Measurements from ENCODE around the gene TOPORS.

TOPORS gene

DNA sequence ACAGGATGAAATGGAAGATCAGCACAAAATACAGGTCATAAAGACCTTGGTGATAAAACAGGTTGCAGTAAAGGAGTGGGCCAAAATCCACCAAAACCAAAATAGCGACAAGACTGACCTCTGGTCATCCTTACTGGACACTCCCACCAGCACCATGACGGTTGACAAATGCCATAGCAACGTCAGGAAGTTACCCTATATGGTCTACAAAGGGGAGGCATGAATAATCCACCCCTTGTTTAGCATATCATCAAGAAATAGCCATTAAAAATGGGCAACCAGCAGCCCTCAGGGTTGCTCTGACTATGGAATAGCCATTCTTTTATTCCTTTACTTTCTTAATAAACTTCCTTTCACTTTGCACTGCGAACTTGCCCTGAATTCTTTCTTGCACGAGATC lies 26.6 kb upstream of the TOPORS start:
- peaks cover 3% of the 10 kb centered on the region for H3K36me3 Mint-ChIP-seq (ENCODE audit: insufficient read depth)
- H3K4me3 Mint-ChIP-seq, result no peak overlapping the region
- peaks cover 22 to 24% of the 10 kb centered on the region in 2 donors for H3K27me3 Mint-ChIP-seq
- H3K27ac Mint-ChIP-seq, result no peak overlapping the region
- DNase-seq, result no peak
- no peaks in the 10 kb centered on the region for H3K4me1 Mint-ChIP-seq (ENCODE audit: low read depth in 2 of 2)
- H3K9me3 Mint-ChIP-seq, result no peaks in the 10 kb centered on the region
- no peak for ATAC-seq (replicated peaks)

DNA sequence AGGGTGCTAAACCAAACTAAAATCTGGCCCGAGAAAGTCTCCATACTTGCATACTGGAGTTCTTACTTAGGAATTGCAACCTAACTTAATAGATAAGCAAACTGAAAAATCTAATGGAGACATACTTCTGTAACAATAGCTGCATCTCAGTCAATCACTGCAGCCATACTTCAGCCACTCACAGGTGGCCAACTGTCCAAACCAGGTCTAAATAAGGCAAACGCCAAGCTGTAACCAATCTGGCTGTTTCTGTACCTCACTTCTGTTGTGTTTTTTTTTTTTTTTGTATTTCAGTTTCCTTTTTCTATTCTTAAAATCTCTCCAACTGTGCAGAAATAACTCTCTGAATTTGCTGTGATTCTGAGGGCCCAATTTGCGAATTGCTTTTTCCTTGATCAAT lies 24.9 kb upstream of the TOPORS start:
- no peak overlapping the region for H3K27ac Mint-ChIP-seq
- H3K9me3 Mint-ChIP-seq, result no peaks in the 10 kb centered on the region
- H3K36me3 Mint-ChIP-seq (ENCODE audit: insufficient read depth), result peaks cover 13% of the 10 kb centered on the region
- H3K4me3 Mint-ChIP-seq, result no peak overlapping the region
- DNase-seq, result no peak
- peaks cover 22 to 24% of the 10 kb centered on the region in 2 donors for H3K27me3 Mint-ChIP-seq
- no peak for ATAC-seq (replicated peaks)
- H3K4me1 Mint-ChIP-seq (ENCODE audit: low read depth in 2 of 2), result peaks cover 7 to 13% of the 10 kb centered on the region in 2 donors

DNA sequence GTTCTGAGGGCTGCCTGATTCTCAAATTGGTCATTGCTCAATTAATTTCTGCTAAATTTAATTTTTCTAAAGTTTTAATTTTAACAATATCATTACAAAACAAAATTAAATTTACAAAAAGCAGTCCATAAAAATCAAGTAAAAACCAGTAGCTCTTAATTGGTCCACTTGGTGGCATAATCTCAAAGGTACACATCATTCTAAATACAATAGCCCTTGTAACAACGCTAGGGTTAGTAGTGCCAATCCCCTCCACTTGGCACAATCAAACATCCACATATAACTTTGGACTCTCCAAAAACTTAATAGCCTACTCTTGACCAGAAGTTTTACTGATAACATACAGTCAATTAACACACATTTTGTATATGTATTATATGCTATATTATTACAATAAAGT lies 22.5 kb upstream of the TOPORS start:
- DNase-seq (no peak), ATAC-seq (replicated peaks) (no peak)
- H3K4me3 Mint-ChIP-seq, result no peak overlapping the region
- H3K27ac Mint-ChIP-seq, result no peak overlapping the region
- H3K9me3 Mint-ChIP-seq, result no peaks in the 10 kb centered on the region
- peaks cover 18 to 28% of the 10 kb centered on the region in 2 donors for H3K4me1 Mint-ChIP-seq (ENCODE audit: low read depth in 2 of 2)
- peaks cover 18% of the 10 kb centered on the region for H3K36me3 Mint-ChIP-seq (ENCODE audit: insufficient read depth)
- H3K27me3 Mint-ChIP-seq, result peaks cover 9 to 15% of the 10 kb centered on the region in 2 donors

DNA sequence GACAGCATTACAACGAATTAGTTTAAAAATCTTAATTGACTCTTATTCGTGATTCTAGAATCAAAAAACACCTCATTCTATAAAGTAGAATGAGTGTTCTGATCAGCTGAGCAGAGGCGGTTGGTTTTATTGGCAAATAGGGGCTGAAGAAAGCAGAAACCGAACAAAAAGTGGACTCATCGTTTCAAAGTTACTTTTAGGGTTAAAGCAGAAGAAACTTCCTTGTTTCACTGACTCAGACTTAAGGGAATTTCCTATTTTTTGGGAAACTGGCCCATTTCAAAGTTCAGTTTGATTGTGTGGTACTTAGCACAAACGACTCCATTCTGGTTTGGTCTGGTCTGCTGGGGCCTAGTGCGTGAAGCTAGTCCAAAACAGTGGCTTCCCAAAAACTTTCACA lies 21.4 kb upstream of the TOPORS start:
- H3K27me3 Mint-ChIP-seq, result peaks cover 0 to 10% of the 10 kb centered on the region in 2 donors
- peak overlapping the region in 1 of 2 donors; percentile 98 for H3K27ac Mint-ChIP-seq
- DNase-seq (no peak), ATAC-seq (replicated peaks) (no peak)
- H3K36me3 Mint-ChIP-seq (ENCODE audit: insufficient read depth), result peaks cover 24% of the 10 kb centered on the region
- H3K4me3 Mint-ChIP-seq, result peak overlapping the region in 1 of 2 donors; percentile 29
- H3K9me3 Mint-ChIP-seq, result no peaks in the 10 kb centered on the region
- peaks cover 19 to 29% of the 10 kb centered on the region in 2 donors for H3K4me1 Mint-ChIP-seq (ENCODE audit: low read depth in 2 of 2)

DNA sequence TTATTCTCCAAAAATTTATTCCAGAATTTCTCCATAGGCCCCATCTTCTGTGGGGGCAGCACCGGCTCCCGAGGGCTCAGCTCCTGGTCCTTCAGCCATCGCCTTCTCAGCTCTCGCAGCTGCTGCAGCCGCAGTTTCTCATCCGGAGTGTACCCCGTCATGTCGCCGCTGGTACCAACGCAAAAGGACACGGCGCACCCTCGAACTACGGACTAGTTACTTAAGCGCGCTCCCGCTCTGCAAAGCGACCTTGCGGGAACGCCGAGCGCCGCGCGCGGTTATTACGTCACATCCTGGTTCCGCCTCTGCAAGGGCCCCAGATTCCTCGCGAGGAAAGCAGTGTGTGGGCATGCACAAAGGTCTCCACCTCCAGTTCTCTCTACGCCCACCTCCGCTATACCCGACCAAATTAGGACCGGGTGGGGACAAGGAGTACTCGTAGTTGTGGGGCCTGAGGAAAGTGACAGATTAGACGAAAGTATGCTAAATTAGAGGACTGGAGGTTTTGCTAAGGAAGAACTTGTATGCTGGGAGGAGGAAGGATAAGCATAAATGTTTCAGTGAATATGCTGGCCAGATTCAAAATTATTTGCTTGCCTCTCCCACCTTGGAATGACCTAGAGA lies 20.6 kb upstream of the TOPORS start, which contains the start of gene NDUFB6:
Gene NDUFB6, minus strand, starts transcription at position 260 of the 624 bp plus-strand sequence. Its CDS starts 99 bp downstream, at position 161.
- peaks cover 19 to 29% of the 10 kb centered on the region in 2 donors for H3K4me1 Mint-ChIP-seq (ENCODE audit: low read depth in 2 of 2)
- peak; percentile 81 for ATAC-seq (replicated peaks)
- H3K9me3 Mint-ChIP-seq, result no peaks in the 10 kb centered on the region
- DNase-seq, result peak; percentile 95 to 96 (median 96)
- peak within 1 kb of the TSS; percentile 97 to 98 for H3K27ac Mint-ChIP-seq
- H3K4me3 Mint-ChIP-seq, result peak within 1 kb of the TSS; percentile 100
- H3K36me3 Mint-ChIP-seq (ENCODE audit: insufficient read depth), result peaks cover 28% of the 10 kb centered on the region
- peaks cover 0 to 9% of the 10 kb centered on the region in 2 donors for H3K27me3 Mint-ChIP-seq

DNA sequence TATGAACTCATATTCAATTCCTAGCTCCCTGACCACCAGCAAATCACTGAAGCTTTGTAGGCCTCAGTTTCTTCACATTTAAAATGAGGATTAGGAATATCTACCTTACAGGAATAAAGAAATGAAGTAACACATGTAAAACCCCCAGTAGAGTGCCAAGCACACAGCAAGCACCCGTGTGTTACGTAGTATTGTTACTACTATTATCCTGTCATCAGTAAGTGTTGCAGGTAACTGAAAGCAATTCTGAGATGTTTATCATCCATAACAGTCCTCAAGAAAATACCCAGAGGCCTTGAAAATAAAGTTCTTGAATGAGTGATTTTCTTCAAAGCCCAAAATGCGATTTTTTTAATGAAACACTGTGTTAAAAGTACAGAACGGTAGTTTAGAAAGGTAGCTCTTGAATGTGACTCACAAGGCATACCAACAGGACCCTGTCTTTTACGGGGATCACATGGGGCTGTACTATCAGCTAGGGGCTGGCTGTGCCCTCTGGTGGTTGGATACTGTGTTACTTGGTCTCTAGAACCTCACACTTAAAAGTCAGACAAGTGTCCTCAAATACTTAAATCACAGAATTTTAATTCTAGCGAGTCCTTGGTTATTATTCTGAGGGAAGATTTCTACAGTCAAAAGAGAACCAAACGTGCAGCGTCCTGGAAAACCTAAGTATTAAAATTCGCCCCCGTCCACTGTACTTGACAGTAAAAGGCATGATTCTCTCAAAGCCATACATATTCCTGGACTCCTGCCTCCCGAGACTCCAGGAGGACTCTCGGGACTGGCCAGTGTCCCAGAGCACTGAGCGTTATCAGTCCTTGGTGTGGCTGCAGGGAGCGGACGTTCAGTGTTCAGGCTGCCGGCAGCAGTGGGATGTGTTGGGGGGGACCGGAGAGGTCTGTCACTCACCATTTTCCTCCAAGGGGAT lies 19.8 kb upstream of the TOPORS start:
- H3K27ac Mint-ChIP-seq, result peak overlapping the region; percentile 97 to 98
- DNase-seq, result peak; percentile 67 to 73 (median 67)
- peak overlapping the region; percentile 100 for H3K4me3 Mint-ChIP-seq
- H3K36me3 Mint-ChIP-seq (ENCODE audit: insufficient read depth), result peaks cover 35% of the 10 kb centered on the region
- H3K4me1 Mint-ChIP-seq (ENCODE audit: low read depth in 2 of 2), result peaks cover 19 to 29% of the 10 kb centered on the region in 2 donors
- peak; percentile 82 for ATAC-seq (replicated peaks)
- H3K27me3 Mint-ChIP-seq, result peaks cover 0 to 1% of the 10 kb centered on the region in 2 donors
- H3K9me3 Mint-ChIP-seq, result no peaks in the 10 kb centered on the region

DNA sequence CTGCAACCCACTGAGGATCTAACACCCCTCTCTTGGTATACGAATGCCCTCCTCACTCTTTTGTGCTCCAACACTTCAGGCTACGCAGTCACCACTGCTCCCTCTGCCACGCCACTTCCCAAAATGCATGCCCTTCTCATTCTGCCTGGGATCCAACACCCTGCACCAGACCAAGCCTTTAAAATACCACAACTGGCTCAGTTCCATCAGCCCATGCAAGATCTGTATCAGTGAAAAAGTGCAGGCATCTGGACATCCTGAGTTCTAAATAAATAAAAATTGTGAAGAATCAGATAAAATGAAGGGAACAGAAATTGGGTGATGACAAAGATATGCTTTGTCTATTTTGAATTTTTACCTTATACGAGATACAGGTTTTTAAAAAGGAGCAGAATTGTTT lies 17.9 kb upstream of the TOPORS start:
- Mint-ChIP-seq H3K27me3 (no peaks in the 10 kb centered on the region), H3K9me3 (no peaks in the 10 kb centered on the region), H3K36me3 (ENCODE audit: insufficient read depth) (peaks cover 40% of the 10 kb centered on the region), H3K27ac (no peak overlapping the region), H3K4me1 (ENCODE audit: low read depth in 2 of 2) (peaks cover 19 to 29% of the 10 kb centered on the region in 2 donors), H3K4me3 (no peak overlapping the region)
- no peak for DNase-seq
- ATAC-seq (replicated peaks), result no peak

DNA sequence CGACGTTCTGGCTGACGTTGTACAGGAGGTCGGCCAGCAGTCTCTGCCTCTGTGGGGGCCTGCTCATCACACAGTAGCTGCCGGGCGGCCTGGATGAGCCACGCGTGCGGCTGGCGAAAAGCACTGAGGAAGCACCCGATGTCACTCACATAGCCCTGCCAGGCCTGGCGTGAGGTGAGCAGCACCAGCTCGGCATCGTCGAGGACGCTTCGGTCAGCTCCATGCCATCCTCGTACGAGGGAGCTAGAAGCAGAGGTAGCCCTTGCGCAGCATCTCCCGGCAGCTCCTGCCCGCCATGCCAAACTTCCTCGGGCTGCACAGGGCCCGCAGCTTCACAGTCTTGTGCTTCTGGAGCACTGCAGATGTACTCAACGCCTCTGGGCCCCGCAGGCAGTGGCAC lies 14.4 kb upstream of the TOPORS start:
- no peaks in the 10 kb centered on the region for H3K9me3 Mint-ChIP-seq
- peaks cover 11% of the 10 kb centered on the region in 2 donors for H3K4me1 Mint-ChIP-seq (ENCODE audit: low read depth in 2 of 2)
- peak overlapping the region; percentile 55 to 72 for H3K27ac Mint-ChIP-seq
- DNase-seq (no peak), ATAC-seq (replicated peaks) (no peak)
- peaks cover 32% of the 10 kb centered on the region for H3K36me3 Mint-ChIP-seq (ENCODE audit: insufficient read depth)
- H3K27me3 Mint-ChIP-seq, result no peaks in the 10 kb centered on the region
- no peak overlapping the region for H3K4me3 Mint-ChIP-seq

DNA sequence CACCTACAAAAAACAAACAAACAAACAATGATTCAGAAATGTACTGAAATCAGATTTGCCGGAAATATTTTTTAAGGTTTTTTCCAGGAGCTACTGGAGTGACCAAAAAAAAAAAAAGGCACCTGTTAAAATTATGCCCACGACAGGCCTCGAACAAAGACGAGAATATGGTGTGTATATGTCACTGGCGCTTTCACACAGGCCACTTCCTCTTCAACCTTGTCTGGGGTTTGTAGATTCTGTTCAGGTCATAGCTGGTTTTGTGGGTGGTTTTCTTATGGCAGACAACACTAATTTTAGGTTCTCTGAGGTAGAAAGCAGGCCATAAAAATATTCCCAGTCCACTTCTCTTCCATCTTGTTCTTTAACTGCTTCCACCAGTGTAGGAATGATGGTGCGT lies 13.6 kb upstream of the TOPORS start:
- no peak overlapping the region for H3K4me3 Mint-ChIP-seq
- H3K27me3 Mint-ChIP-seq, result no peaks in the 10 kb centered on the region
- no peak for DNase-seq
- no peaks in the 10 kb centered on the region for H3K9me3 Mint-ChIP-seq
- H3K4me1 Mint-ChIP-seq (ENCODE audit: low read depth in 2 of 2), result peaks cover 7 to 13% of the 10 kb centered on the region in 2 donors
- peaks cover 33% of the 10 kb centered on the region for H3K36me3 Mint-ChIP-seq (ENCODE audit: insufficient read depth)
- H3K27ac Mint-ChIP-seq, result peak overlapping the region in 1 of 2 donors; percentile 72
- ATAC-seq (replicated peaks), result no peak

DNA sequence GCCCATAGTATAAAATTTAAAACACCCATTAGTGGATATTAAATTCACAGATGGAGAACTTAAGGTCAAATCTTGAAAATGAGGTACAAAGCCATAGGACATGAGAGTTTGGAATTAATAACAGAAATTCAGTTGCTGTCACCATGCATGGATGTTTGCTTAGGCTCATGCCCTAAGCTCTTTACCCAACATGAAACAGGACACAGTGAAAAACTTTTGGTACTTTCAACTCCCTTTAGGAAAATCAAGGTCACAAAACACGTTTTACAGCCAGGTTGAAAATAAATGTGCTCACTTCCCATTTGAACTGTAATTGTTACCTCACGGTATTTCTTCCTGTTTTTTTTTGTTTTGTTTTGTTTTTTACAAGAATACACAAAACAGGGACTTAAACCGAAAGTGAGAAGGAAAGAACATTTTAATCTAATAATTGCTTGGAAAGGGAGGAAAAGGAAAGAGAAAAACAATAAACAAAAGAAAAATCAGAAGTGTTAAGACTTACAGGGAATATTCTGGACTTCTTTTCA lies 6.1 kb upstream of the TOPORS start:
- ATAC-seq (replicated peaks), result no peak
- DNase-seq, result no peak
- Mint-ChIP-seq H3K27ac (peak overlapping the region; percentile 18 to 74), H3K4me3 (no peak overlapping the region), H3K27me3 (no peaks in the 10 kb centered on the region), H3K9me3 (no peaks in the 10 kb centered on the region), H3K4me1 (ENCODE audit: low read depth in 2 of 2) (peaks cover 8 to 33% of the 10 kb centered on the region in 2 donors), H3K36me3 (ENCODE audit: insufficient read depth) (peaks cover 12% of the 10 kb centered on the region)

DNA sequence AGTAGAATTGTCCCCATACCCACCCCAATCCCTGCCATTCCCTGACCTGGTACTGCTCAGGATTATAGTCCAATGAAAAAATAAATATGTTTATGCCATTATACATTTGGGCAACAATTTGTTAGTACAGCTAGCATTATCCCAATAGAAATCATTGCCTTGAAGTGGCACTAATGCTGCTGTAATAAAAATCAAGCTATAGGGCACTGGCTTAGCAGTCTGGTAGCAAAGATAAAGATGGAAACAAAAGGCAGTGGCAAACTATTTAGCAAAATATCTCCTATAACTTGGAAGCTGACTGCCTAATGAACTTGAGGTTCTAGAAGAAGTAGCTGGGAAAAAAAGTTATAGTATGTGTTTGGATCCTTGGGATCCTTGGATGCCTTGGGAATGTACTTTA lies 2.2 kb upstream of the TOPORS start:
- peak overlapping the region in 1 of 2 donors; percentile 67 for H3K27ac Mint-ChIP-seq
- no peaks in the 10 kb centered on the region for H3K9me3 Mint-ChIP-seq
- no peaks in the 10 kb centered on the region for H3K27me3 Mint-ChIP-seq
- peaks cover 29% of the 10 kb centered on the region for H3K36me3 Mint-ChIP-seq (ENCODE audit: insufficient read depth)
- H3K4me1 Mint-ChIP-seq (ENCODE audit: low read depth in 2 of 2), result peaks cover 20 to 57% of the 10 kb centered on the region in 2 donors
- DNase-seq, result no peak
- no peak overlapping the region for H3K4me3 Mint-ChIP-seq
- ATAC-seq (replicated peaks), result no peak

DNA sequence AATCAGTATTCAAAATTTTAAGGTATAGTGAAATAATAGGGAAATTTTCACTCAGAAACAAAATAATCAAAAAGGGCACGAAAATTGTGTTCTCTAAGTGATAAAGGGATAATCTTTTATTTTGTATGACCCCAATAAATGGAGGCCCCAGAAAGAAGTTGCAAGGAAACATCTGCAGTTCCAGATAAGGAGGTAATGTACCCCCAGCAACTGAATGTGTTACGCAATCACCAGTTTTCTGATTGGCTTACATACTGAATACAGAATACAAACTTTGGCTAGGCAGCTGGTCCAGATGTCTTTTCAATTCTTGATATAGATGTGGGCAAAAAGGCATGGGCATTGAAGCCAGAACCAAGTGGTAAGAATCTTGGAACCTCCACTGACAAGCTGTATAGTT lies 1.7 kb upstream of the TOPORS start:
- no peak overlapping the region for H3K4me3 Mint-ChIP-seq
- DNase-seq (no peak), ATAC-seq (replicated peaks) (no peak)
- H3K4me1 Mint-ChIP-seq (ENCODE audit: low read depth in 2 of 2), result peaks cover 19 to 58% of the 10 kb centered on the region in 2 donors
- H3K27ac Mint-ChIP-seq, result no peak overlapping the region
- no peaks in the 10 kb centered on the region for H3K9me3 Mint-ChIP-seq
- no peaks in the 10 kb centered on the region for H3K27me3 Mint-ChIP-seq
- peaks cover 28% of the 10 kb centered on the region for H3K36me3 Mint-ChIP-seq (ENCODE audit: insufficient read depth)

DNA sequence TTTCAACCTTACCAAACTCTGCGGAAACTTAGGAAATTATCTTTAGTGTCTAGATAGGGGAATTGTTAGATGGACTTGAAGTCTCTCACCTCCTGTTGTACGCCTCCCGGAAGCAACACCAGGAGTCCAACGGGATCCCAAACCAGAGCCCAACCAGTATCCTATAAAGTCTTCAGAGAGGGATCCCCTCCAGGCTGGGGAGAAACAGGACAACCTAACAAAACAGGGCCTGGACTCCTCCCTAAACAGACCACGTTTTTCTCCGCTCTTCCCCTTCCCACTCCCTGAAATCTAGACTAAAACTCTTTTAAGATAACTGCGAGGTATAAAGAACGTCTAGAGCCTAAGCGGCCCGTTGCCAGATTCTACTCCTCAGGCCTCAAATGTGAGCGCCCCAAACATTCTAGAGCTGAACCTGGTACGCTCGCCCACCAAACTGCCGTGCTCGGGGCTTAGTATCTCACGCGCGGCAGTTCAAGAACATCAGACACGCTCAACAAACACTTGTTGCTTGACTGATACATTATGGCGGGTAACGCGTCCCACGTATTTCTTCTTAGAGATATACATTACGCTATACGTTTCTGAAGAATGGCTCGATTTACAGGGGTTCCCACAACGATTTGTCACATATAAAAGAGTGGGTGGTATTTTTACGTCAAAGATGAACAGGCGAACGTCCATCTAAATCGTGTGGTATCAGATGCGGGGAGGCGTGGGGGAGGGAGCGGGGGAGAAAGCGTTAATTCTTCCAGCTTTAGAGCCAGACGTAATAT lies 922 bp downstream of the TOPORS start:
- H3K4me3 Mint-ChIP-seq, result peak overlapping the region; percentile 95 to 96
- H3K36me3 Mint-ChIP-seq (ENCODE audit: insufficient read depth), result peaks cover 28% of the 10 kb centered on the region
- peak; percentile 8 for ATAC-seq (replicated peaks)
- peak overlapping the region; percentile 97 to 98 for H3K27ac Mint-ChIP-seq
- H3K9me3 Mint-ChIP-seq, result no peaks in the 10 kb centered on the region
- peak; percentile 28 to 45 (median 34) for DNase-seq
- peaks cover 24 to 63% of the 10 kb centered on the region in 2 donors for H3K4me1 Mint-ChIP-seq (ENCODE audit: low read depth in 2 of 2)
- H3K27me3 Mint-ChIP-seq, result no peaks in the 10 kb centered on the region
